ENCODE results near the gene RNF220. TPM values are rescaled to one million over a fixed set of nuclear protein-coding genes. Genes with fewer than 3 reads are reported as not detected.

The RNF220 gene
- total RNA-seq, 1 donor from 2014 or later: 102 TPM

- intact Hi-C loops (cut with micrococcal nuclease): no loop called here
- Mint-ChIP-seq H3K27ac (no peak overlapping the region), H3K36me3 (ENCODE audit: low read depth) (peaks cover 2% of the 10 kb centered on the region), H3K27me3 (no peaks in the 10 kb centered on the region), H3K4me1 (peaks cover 16% of the 10 kb centered on the region), H3K4me3 (no peak overlapping the region), H3K9me3 (no peaks in the 10 kb centered on the region)
- no peak for DNase-seq
These were observed 273.1 kb downstream of the RNF220 start for GRCh38 chr1:44678120-44678519.

GRCh38 chr1:44678626-44679025 is 273.6 kb downstream of the RNF220 start:
- H3K9me3 Mint-ChIP-seq: no peaks in the 10 kb centered on the region
- DNase-seq: no peak
- no peak overlapping the region for H3K27ac Mint-ChIP-seq
- H3K4me3 Mint-ChIP-seq: no peak overlapping the region
- intact Hi-C loops (cut with micrococcal nuclease): no loop called here
- peaks cover 2% of the 10 kb centered on the region for H3K36me3 Mint-ChIP-seq (ENCODE audit: low read depth)
- H3K4me1 Mint-ChIP-seq: peaks cover 11% of the 10 kb centered on the region
- H3K27me3 Mint-ChIP-seq: no peaks in the 10 kb centered on the region

DNA sequence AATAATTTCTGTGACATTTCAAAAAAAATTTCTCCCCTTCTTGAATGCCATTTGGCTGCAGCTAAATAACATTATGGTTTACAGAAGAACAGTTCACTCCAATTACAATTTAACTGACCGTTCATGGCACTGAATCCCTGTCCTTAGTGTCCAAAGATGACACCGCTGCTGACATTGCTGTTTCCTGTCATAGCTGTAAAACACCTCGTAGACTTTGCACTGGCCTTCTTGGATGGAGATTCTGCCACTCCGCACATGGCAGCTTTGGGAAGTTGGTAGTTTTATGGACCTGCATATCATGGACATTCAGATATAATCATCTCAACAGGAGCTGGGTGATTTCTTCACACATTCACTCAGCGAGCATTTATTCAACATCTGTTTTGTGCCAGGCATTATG is 274.4 kb downstream of the RNF220 start:
- DNase-seq: no peak
- Mint-ChIP-seq H3K9me3 (no peaks in the 10 kb centered on the region), H3K36me3 (ENCODE audit: low read depth) (peaks cover 2% of the 10 kb centered on the region), H3K27ac (no peak overlapping the region), H3K4me1 (peaks cover 11% of the 10 kb centered on the region), H3K27me3 (no peaks in the 10 kb centered on the region), H3K4me3 (no peak overlapping the region)
- intact Hi-C loops (cut with micrococcal nuclease): no loop called here

- H3K4me3 Mint-ChIP-seq: no peak overlapping the region
- intact Hi-C loops (cut with micrococcal nuclease): no loop called here
- no peaks in the 10 kb centered on the region for H3K9me3 Mint-ChIP-seq
- H3K27me3 Mint-ChIP-seq: no peaks in the 10 kb centered on the region
- H3K36me3 Mint-ChIP-seq (ENCODE audit: low read depth): peaks cover 2% of the 10 kb centered on the region
- peaks cover 8% of the 10 kb centered on the region for H3K4me1 Mint-ChIP-seq
- no peak for DNase-seq
- no peak overlapping the region for H3K27ac Mint-ChIP-seq
These were observed 277.1 kb downstream of the RNF220 start for GRCh38 chr1:44681905-44682882.

DNA sequence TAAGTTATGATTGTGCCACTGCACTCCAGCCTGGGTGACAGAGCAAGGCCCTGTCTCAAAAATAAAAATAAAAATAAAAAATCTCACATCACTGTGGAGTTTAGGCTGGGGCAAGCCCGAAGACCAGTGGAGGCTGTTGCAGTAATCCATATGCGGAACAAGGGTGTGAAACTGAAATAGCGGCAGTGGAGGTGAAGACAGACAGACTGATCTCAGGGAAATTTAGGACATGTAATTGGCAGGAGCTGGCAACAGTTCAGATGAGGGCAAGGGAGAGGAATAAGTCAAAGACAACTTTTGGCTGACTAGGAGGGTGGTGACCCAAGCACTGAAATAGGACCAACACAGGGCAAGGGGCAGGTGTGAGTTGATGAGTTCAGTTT is 277.8 kb downstream of the RNF220 start:
- no peak overlapping the region for H3K27ac Mint-ChIP-seq
- no peaks in the 10 kb centered on the region for H3K27me3 Mint-ChIP-seq
- no peak overlapping the region for H3K4me3 Mint-ChIP-seq
- no peak for DNase-seq
- peaks cover 2% of the 10 kb centered on the region for H3K36me3 Mint-ChIP-seq (ENCODE audit: low read depth)
- H3K4me1 Mint-ChIP-seq: peaks cover 8% of the 10 kb centered on the region
- no peaks in the 10 kb centered on the region for H3K9me3 Mint-ChIP-seq
- intact Hi-C loops (cut with micrococcal nuclease): no loop called here

GRCh38 chr1:44684525-44684924 is 279.5 kb downstream of the RNF220 start:
- intact Hi-C loops (cut with micrococcal nuclease): no loop called here
- Mint-ChIP-seq H3K27me3 (no peaks in the 10 kb centered on the region), H3K36me3 (ENCODE audit: low read depth) (peaks cover 2% of the 10 kb centered on the region), H3K9me3 (no peaks in the 10 kb centered on the region), H3K27ac (no peak overlapping the region), H3K4me1 (peaks cover 8% of the 10 kb centered on the region), H3K4me3 (no peak overlapping the region)
- DNase-seq: no peak

GRCh38 chr1:44685218-44685617 is 280.2 kb downstream of the RNF220 start:
- peaks cover 8% of the 10 kb centered on the region for H3K4me1 Mint-ChIP-seq
- peaks cover 2% of the 10 kb centered on the region for H3K36me3 Mint-ChIP-seq (ENCODE audit: low read depth)
- intact Hi-C loops (cut with micrococcal nuclease): no loop called here
- DNase-seq: no peak
- no peak overlapping the region for H3K27ac Mint-ChIP-seq
- H3K9me3 Mint-ChIP-seq: no peaks in the 10 kb centered on the region
- no peak overlapping the region for H3K4me3 Mint-ChIP-seq
- peaks cover under 1% of the 10 kb centered on the region for H3K27me3 Mint-ChIP-seq

- Mint-ChIP-seq H3K36me3 (ENCODE audit: low read depth) (no peaks in the 10 kb centered on the region), H3K4me3 (no peak overlapping the region), H3K4me1 (peaks cover 8% of the 10 kb centered on the region), H3K27ac (no peak overlapping the region), H3K9me3 (no peaks in the 10 kb centered on the region), H3K27me3 (peaks cover 1% of the 10 kb centered on the region)
- no peak for DNase-seq
- intact Hi-C loops (cut with micrococcal nuclease): no loop called here
These were observed 280.8 kb downstream of the RNF220 start for GRCh38 chr1:44685881-44686280.

GRCh38 chr1:44688760-44689446 is 283.8 kb downstream of the RNF220 start:
- H3K4me1 Mint-ChIP-seq: peaks cover 17% of the 10 kb centered on the region
- no peak for DNase-seq
- H3K36me3 Mint-ChIP-seq (ENCODE audit: low read depth): no peaks in the 10 kb centered on the region
- no peak overlapping the region for H3K4me3 Mint-ChIP-seq
- H3K27me3 Mint-ChIP-seq: peaks cover 5% of the 10 kb centered on the region
- H3K27ac Mint-ChIP-seq: no peak overlapping the region
- no peaks in the 10 kb centered on the region for H3K9me3 Mint-ChIP-seq
- intact Hi-C loops (cut with micrococcal nuclease): no loop called here

GRCh38 chr1:44689447-44689765 is 284.4 kb downstream of the RNF220 start:
- Mint-ChIP-seq H3K36me3 (ENCODE audit: low read depth) (no peaks in the 10 kb centered on the region), H3K4me3 (no peak overlapping the region), H3K4me1 (peaks cover 15% of the 10 kb centered on the region), H3K9me3 (no peaks in the 10 kb centered on the region), H3K27ac (no peak overlapping the region), H3K27me3 (peaks cover 5% of the 10 kb centered on the region)
- no peak for DNase-seq
- intact Hi-C loops (cut with micrococcal nuclease): no loop called here

DNA sequence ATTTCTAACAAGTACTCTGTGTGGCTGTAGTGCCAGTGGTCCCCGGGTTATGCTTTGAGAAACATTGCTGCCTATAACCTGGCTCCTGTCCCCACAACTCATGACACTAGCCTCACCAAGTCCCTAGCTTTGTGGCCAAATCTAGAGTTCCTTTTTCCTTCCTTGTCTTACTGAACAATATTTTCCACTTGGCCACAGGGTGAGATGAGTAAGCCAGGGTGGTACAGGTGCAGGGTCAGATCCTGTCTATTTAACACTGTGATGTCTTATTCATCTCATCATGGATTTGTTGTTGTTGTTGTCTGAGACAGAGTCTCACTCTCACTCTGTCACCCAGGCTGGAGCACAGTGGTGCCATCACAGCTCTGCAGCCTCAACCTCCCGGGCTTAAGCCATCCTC is 288.1 kb downstream of the RNF220 start:
- Mint-ChIP-seq H3K9me3 (no peaks in the 10 kb centered on the region), H3K4me3 (no peak overlapping the region), H3K4me1 (peaks cover 20% of the 10 kb centered on the region), H3K27me3 (peaks cover 5% of the 10 kb centered on the region), H3K36me3 (ENCODE audit: low read depth) (no peaks in the 10 kb centered on the region), H3K27ac (peak overlapping the region; percentile 52)
- intact Hi-C loops (cut with micrococcal nuclease): no loop called here
- no peak for DNase-seq

DNA sequence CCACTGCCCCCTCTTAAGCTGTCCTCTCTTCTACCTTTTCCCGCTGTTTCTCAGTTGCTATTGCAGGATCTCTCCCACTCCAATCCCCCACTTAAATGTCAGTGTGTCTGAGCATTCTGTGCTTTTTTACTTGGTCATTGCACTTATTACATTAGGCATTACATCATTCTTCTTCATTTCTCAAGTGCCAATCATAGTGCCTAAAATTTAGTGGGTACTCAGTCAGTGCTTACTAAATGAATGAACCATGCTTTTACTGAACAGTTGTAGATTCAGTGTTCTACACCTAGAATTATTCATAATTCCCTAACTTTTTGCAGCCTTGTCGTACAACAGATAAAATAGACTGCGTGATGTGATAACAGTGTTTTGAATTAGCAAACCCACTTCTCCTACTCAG is 288.8 kb downstream of the RNF220 start:
- Mint-ChIP-seq H3K27me3 (peaks cover 5% of the 10 kb centered on the region), H3K4me1 (peaks cover 20% of the 10 kb centered on the region), H3K4me3 (no peak overlapping the region), H3K9me3 (no peaks in the 10 kb centered on the region), H3K27ac (no peak overlapping the region), H3K36me3 (ENCODE audit: low read depth) (no peaks in the 10 kb centered on the region)
- intact Hi-C loops (cut with micrococcal nuclease): no loop called here
- no peak for DNase-seq

- intact Hi-C loops (cut with micrococcal nuclease): no loop called here
These were observed 289.9 kb downstream of the RNF220 start for GRCh38 chr1:44694863-44695478.

DNA sequence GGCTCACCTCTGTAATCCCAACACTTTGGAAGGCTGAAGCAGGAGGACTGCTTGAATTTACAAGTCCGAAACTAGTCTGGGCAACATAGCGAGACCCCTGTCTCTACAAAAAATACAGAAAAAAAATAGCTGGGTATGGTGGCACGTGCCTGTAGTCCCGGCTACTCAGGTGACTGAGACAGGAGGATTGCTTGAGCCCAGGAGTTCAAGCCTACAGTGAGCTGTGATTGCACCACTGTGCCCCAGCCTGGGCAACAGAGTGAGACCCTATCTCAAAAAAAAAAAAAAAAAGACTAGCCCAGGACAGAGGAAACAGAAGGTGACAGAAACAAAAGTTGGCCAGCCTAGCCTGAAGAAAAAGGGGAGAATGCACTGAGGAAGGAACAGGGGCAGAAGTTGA is 290.6 kb downstream of the RNF220 start:
- Mint-ChIP-seq H3K36me3 (ENCODE audit: low read depth) (no peaks in the 10 kb centered on the region), H3K4me1 (peaks cover 20% of the 10 kb centered on the region), H3K4me3 (no peak overlapping the region), H3K9me3 (no peaks in the 10 kb centered on the region), H3K27me3 (peaks cover 3% of the 10 kb centered on the region), H3K27ac (no peak overlapping the region)
- intact Hi-C loops (cut with micrococcal nuclease): no loop called here
- DNase-seq: no peak

More at GRCh38 chr1:44694863-44695478, 289.9 kb downstream of the RNF220 start:
- H3K36me3 Mint-ChIP-seq (ENCODE audit: low read depth): no peaks in the 10 kb centered on the region
- no peak for DNase-seq
- peaks cover 5% of the 10 kb centered on the region for H3K27me3 Mint-ChIP-seq
- H3K27ac Mint-ChIP-seq: no peak overlapping the region
- peaks cover 20% of the 10 kb centered on the region for H3K4me1 Mint-ChIP-seq
- H3K4me3 Mint-ChIP-seq: no peak overlapping the region
- H3K9me3 Mint-ChIP-seq: no peaks in the 10 kb centered on the region

Data from activated CD4-positive, alpha-beta T cell treated with anti-CD3 and anti-CD28 coated beads, Interleukin-2, amount 10 ng/mL, durations not matched to agents 24 days and 14 days (primary cell).